Measurements from ENCODE around the gene PRKAG3. TPM values are rescaled to one million over a fixed set of nuclear protein-coding genes. Genes with fewer than 3 reads are reported as not detected.

The PRKAG3 gene
- total and polyA plus RNA-seq, 2 donors (not counting 3 experiments of a cell fraction or from before 2014, with no cell fraction given) = not detected

GRCh38 chr2:218820746-218821369 is 10.7 kb downstream of the PRKAG3 start:
- Histone ChIP-seq H2AFZ (ENCODE audit: low read depth, low read length) (no peak overlapping the region), H3K79me2 (ENCODE audit: control insufficient read depth, insufficient read depth, low read length) (no peaks in the 10 kb centered on the region), H3K36me3 (ENCODE audit: control insufficient read depth in 2 of 2, extremely low read depth in 1 of 2, insufficient read depth in 2 of 2, low read length in 2 of 2) (no peaks in the 10 kb centered on the region), H3K9ac (replicated peaks; ENCODE audit: extremely low read depth, insufficient read depth, low read length) (no peak overlapping the region), H4K20me1 (replicated peaks; ENCODE audit: control insufficient read depth, extremely low read depth, insufficient read depth, low read length) (no peaks in the 10 kb centered on the region), H3K4me2 (ENCODE audit: insufficient read depth, low read length) (no peak overlapping the region), H3K27me3 (ENCODE audit: control insufficient read depth in 2 of 2, insufficient read depth in 2 of 2, low read length in 2 of 2) (peaks cover 0 to 3% of the 10 kb centered on the region in 2 experiments), H3K27ac (ENCODE audit: insufficient read depth, low read depth, low read length) (no peak overlapping the region), H3K9me1 (replicated peaks; ENCODE audit: control insufficient read depth, extremely low read depth, insufficient read depth, low read length) (no peaks in the 10 kb centered on the region), H3K4me1 (ENCODE audit: control insufficient read depth, extremely low read depth, insufficient read depth, low read length) (no peaks in the 10 kb centered on the region), H3K4me3 (replicated peaks in 1 of 3; ENCODE audit: insufficient read depth in 1 of 3, low read depth in 1 of 3, low read length in 3 of 3) (no peak overlapping the region), H3K9me3 (replicated peaks; ENCODE audit: control insufficient read depth, insufficient read depth, low read length) (no peaks in the 10 kb centered on the region)
- no TSS peak for BruUV-seq (replicated peaks)
- TF ChIP-seq FOS (IDR thresholded peaks at IDR 0.05; ENCODE audit: borderline replicate concordance, insufficient read depth, low read length) = no peak
- no peak for TF ChIP-seq GATA2 (IDR thresholded peaks at IDR 0.05; ENCODE audit: insufficient read depth, insufficient read length, low read depth, low read length)
- no peak for TF ChIP-seq MAX (IDR thresholded peaks at IDR 0.05; ENCODE audit: insufficient read depth, insufficient read length)
- TF ChIP-seq JUN (IDR thresholded peaks at IDR 0.05; ENCODE audit: borderline replicate concordance, insufficient read depth, insufficient read length, low read depth) = no peak
- no peak for TF ChIP-seq EZH2 (IDR thresholded peaks at IDR 0.05; ENCODE audit: borderline replicate concordance, low read depth, low read length, severe bottlenecking)
- no peak for TF ChIP-seq POLR2AphosphoS5 (IDR thresholded peaks at IDR 0.05; ENCODE audit: insufficient read depth, low read depth, low read length)
- TF ChIP-seq MYC (IDR thresholded peaks at IDR 0.05; ENCODE audit: low read depth, low read length) = no peak
- POLR2A ChIA-PET = no interaction called here
- intact Hi-C loops (cut with micrococcal nuclease) (no loop called here), dilution Hi-C loops (cut with MboI; ENCODE audit: extremely low pct_ligation_motif_present, low sequenced_read_pairs) (no loop called here)
- CTCF ChIA-PET = interaction anchor here (1.2 to 4.7 kb wide), 2 partner anchors 10 to 27 kb away, joined by 5 to 17 read pairs; no protein-coding TSS in a partner anchor
- DNase-seq (ENCODE audit: low read depth, low spot score) (no peak), FAIRE-seq (no peak)

All from endothelial cell of umbilical vein (primary cell).